HepG2 (cell line): ENCODE measurements around the gene TAL2. TPM values are rescaled to one million over a fixed set of nuclear protein-coding genes. Genes with fewer than 3 reads are reported as not detected.
A peak's percentile ranks its signal among the peaks of the same experiment; 100 is the strongest.

Experiments used
- CBX2 ChIP-seq, 2 experiments: fragments of 200-600 bp in 1 of 2; sonication (generic); formaldehyde crosslinking in 1 of 2; IDR thresholded peaks; 2 replicates each; pipeline versions ENCODE4 v1.7.0 to v1.8.1; 2018 to 2022; ENCODE audit warnings: low read depth in 2 of 2, low read length in 1 of 2, mild to moderate bottlenecking in 1 of 2, missing genetic modification reagents in 1 of 2
- KAT7 ChIP-seq: IDR thresholded peaks from 2 replicates; pipeline ENCODE4 v1.6.1; 2018; ENCODE audit warnings: borderline replicate concordance, missing compliant biosample characterization
- NFYC ChIP-seq: IDR thresholded peaks from 2 replicates; pipeline ENCODE4 v1.6.1; 2016; ENCODE audit warnings: missing genetic modification reagents, missing compliant biosample characterization
- SAP130 ChIP-seq: IDR thresholded peaks from 2 replicates; pipeline ENCODE4 v1.6.1; 2016; ENCODE audit warnings: low read depth
- SMARCE1 ChIP-seq: fragments of 450-650 bp; IDR thresholded peaks from 2 replicates; pipeline ENCODE4 v1.6.1; 2017; ENCODE audit warnings: borderline replicate concordance
- TBX3 ChIP-seq: fragments of 450-650 bp; IDR thresholded peaks from 2 replicates; pipeline ENCODE4 v1.6.1; 2017; ENCODE audit warnings: antibody characterized with exemption, mild to moderate bottlenecking, inconsistent platforms, borderline replicate concordance
- U2AF1 ChIP-seq: fragments of 200-400 bp; formaldehyde crosslinking; optimal IDR thresholded peaks from 2 replicates; pipeline ENCODE3; 2017; ENCODE audit warnings: mild to moderate bottlenecking, low read depth, low read length
- ZFY ChIP-seq: sonication (generic); formaldehyde crosslinking; IDR thresholded peaks from 2 replicates; pipeline ENCODE4 v1.4.0; 2020; ENCODE audit warnings: missing genetic modification reagents
- ZMYM2 ChIP-seq: sonication (generic); formaldehyde crosslinking; IDR thresholded peaks from 2 replicates; pipeline ENCODE4 v1.8.0; 2022; ENCODE audit warnings: mild to moderate bottlenecking, missing genetic modification reagents
- ZNF124 ChIP-seq: sonication (generic); formaldehyde crosslinking; IDR thresholded peaks from 2 replicates; pipeline ENCODE4 v1.4.0; 2020; ENCODE audit warnings: missing genetic modification reagents
- ZNF256 ChIP-seq: sonication (generic); formaldehyde crosslinking; conservative IDR thresholded peaks from 2 replicates; pipeline ENCODE4 v1.4.0; 2020; ENCODE audit warnings: missing genetic modification reagents
- ZNF441 ChIP-seq: sonication (generic); formaldehyde crosslinking; IDR thresholded peaks from 2 replicates; pipeline ENCODE4 v1.7.0; 2021; ENCODE audit warnings: missing genetic modification reagents, borderline replicate concordance
- ZNF547 ChIP-seq: sonication (generic); formaldehyde crosslinking; IDR thresholded peaks from 2 replicates; pipeline ENCODE4 v1.5.1; 2020; ENCODE audit warnings: mild to moderate bottlenecking, missing genetic modification reagents
- ZNF550 ChIP-seq: sonication (generic); formaldehyde crosslinking; IDR thresholded peaks from 2 replicates; pipeline ENCODE4 v1.4.0; 2020; ENCODE audit warnings: mild to moderate bottlenecking, missing genetic modification reagents, borderline replicate concordance
- ZNF775 ChIP-seq: sonication (generic); formaldehyde crosslinking; IDR thresholded peaks from 2 replicates; pipeline ENCODE4 v1.4.0; 2020; ENCODE audit warnings: missing genetic modification reagents, mild to moderate bottlenecking, moderate library complexity, borderline replicate concordance
- ZSCAN25 ChIP-seq: sonication (generic); formaldehyde crosslinking; IDR thresholded peaks from 2 replicates; pipeline ENCODE4 v1.8.0; 2022; ENCODE audit warnings: mild to moderate bottlenecking, missing genetic modification reagents
- polyA plus RNA-seq, 8 experiments: library from polyadenylated mRNA; depleted of rRNA in 3 of 8; stranded (reverse) in 7 of 8; unstranded in 1 of 8; fragments of >200 nt; fragmentation: Illumina TruSeq in 4 of 8; extraction: Trizol in 4 of 8; gene quantifications; 2 replicates each; pipeline versions ENCODE4 v1.2.1 to v1.2.3, GENCODE V29; 2011 to 2016; ENCODE audit warnings: low read depth in 4 of 8, missing spikeins in 1 of 8, mixed read lengths in 1 of 8; ENCODE audit not compliant: insufficient read depth in 1 of 8
- total RNA-seq, 5 experiments: library from RNA; depleted of rRNA; stranded (reverse); fragments of >200 nt; fragmentation: Illumina TruSeq; extraction: Trizol; gene quantifications; 2 replicates each; pipeline ENCODE4 v1.2.3, GENCODE V29; 2016; ENCODE audit warnings: low read depth in 1 of 5
- TF ChIP-seq, protein P1 (sequence below), 2 experiments: sonication (generic) in 1 of 2; formaldehyde crosslinking in 1 of 2; IDR thresholded peaks; 2 replicates each; pipeline versions ENCODE4 v1.6.1 to v1.9.0; 2014 to 2022; ENCODE audit warnings: antibody characterized with exemption in 1 of 2, borderline replicate concordance in 1 of 2, inconsistent platforms in 1 of 2, low read depth in 1 of 2, missing genetic modification reagents in 1 of 2
- TF ChIP-seq, protein P2 (sequence below): sonication (generic); formaldehyde crosslinking; IDR thresholded peaks from 2 replicates; pipeline ENCODE4 v1.9.0; 2022; ENCODE audit warnings: missing genetic modification reagents, mild to moderate bottlenecking, borderline replicate concordance

TAL2 gene
- total and polyA plus RNA-seq, 2 of the 13 experiments (the other 11 are each of a cell fraction or from before 2014, with no cell fraction given), result 0.22 TPM; not detected in 1

DNA sequence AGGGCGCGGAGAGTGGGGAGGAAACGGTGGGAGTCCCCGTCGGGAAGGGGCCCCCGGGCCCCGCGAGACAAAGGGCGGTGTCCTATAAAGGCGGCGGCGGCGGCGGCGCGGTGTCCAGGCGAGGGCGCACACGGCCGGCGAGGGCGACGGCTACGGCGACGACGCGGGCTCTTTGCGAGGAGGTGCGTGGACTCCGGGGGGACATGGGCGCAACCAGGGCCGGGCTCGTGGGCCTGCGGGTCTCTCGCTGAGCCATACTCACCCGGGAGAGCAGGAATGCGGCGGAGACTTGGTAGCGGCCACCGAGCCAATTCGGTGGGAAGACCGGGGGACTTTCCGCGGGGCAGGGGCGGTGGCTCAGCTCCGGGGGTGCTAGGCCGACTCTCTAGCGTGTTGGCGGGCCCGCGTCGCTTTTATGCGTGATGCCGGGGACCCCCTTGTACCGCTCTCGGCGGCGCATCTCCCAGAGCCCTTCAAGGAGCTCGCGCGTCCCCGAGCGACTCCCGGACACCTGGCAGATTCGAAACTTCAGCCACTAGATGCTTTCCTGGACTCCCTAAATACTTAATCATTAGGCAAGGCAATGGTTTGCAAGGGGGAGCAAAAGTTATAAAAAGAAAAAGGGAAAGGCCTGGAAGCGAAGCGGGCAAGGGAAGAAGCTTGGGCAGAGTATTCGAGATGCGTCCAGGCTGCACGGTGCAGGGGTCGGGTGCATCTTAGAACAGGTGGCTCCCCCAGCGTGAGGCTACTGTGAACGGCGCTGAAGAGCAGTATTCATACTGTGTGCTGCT lies 5.9 kb upstream of the TAL2 start (continued):
- TF ChIP-seq, protein P1, sequence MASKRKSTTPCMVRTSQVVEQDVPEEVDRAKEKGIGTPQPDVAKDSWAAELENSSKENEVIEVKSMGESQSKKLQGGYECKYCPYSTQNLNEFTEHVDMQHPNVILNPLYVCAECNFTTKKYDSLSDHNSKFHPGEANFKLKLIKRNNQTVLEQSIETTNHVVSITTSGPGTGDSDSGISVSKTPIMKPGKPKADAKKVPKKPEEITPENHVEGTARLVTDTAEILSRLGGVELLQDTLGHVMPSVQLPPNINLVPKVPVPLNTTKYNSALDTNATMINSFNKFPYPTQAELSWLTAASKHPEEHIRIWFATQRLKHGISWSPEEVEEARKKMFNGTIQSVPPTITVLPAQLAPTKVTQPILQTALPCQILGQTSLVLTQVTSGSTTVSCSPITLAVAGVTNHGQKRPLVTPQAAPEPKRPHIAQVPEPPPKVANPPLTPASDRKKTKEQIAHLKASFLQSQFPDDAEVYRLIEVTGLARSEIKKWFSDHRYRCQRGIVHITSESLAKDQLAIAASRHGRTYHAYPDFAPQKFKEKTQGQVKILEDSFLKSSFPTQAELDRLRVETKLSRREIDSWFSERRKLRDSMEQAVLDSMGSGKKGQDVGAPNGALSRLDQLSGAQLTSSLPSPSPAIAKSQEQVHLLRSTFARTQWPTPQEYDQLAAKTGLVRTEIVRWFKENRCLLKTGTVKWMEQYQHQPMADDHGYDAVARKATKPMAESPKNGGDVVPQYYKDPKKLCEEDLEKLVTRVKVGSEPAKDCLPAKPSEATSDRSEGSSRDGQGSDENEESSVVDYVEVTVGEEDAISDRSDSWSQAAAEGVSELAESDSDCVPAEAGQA (IDR thresholded peaks at IDR 0.05; ENCODE audit: low read depth), result no peak
- TF ChIP-seq, protein P1 (CRISPR knock-in tag; IDR thresholded peaks at IDR 0.05; ENCODE audit: borderline replicate concordance), result no peak
- TF ChIP-seq ZSCAN25 (CRISPR knock-in tag) (no peak), ZNF124 (0 out of 2 replicates have a peak, but pooled peaks have one; percentile 37), SMARCE1 (no peak), ZNF441 (0 out of 2 replicates have a peak, but pooled peaks have one; percentile 39), ZNF550 (CRISPR knock-in tag) (0 out of 2 replicates have a peak, but pooled peaks have one; percentile 16), ZMYM2 (CRISPR knock-in tag) (peak; percentile 39; the same call in 1 of the 2 replicates), ZFY (CRISPR knock-in tag) (no peak), ZNF256 (no peak), KAT7 (CRISPR knock-in tag) (peak; percentile 67; the same call in 1 of the 2 replicates), TBX3 (no peak), CBX2 (IDR thresholded peaks at IDR 0.05; ENCODE audit: low read depth, low read length) (no peak), CBX2 (CRISPR knock-in tag; IDR thresholded peaks at IDR 0.05; ENCODE audit: low read depth) (0 out of 2 replicates have a peak, but pooled peaks have one; percentile 42), NFYC (no peak), SAP130 (CRISPR knock-in tag) (0 out of 2 replicates have a peak, but pooled peaks have one; percentile 21), ZNF775 (CRISPR knock-in tag) (no peak), U2AF1 (no peak), ZNF547 (CRISPR knock-in tag) (peak; percentile 67; the same call in 1 of the 2 replicates)
- TF ChIP-seq, protein P2, sequence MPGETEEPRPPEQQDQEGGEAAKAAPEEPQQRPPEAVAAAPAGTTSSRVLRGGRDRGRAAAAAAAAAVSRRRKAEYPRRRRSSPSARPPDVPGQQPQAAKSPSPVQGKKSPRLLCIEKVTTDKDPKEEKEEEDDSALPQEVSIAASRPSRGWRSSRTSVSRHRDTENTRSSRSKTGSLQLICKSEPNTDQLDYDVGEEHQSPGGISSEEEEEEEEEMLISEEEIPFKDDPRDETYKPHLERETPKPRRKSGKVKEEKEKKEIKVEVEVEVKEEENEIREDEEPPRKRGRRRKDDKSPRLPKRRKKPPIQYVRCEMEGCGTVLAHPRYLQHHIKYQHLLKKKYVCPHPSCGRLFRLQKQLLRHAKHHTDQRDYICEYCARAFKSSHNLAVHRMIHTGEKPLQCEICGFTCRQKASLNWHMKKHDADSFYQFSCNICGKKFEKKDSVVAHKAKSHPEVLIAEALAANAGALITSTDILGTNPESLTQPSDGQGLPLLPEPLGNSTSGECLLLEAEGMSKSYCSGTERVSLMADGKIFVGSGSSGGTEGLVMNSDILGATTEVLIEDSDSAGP (CRISPR knock-in tag), result peak; percentile 63; the same call in 1 of the 2 replicates
